HepG2 (cell line): ENCODE results near the gene CKB.

ENCODE experiments used
- GZF1 ChIP-seq: sonication (generic); formaldehyde crosslinking; IDR thresholded peaks from 2 replicates; pipeline ENCODE4 v1.5.1; 2020; ENCODE audit warnings: mild to moderate bottlenecking, missing genetic modification reagents
- PBX3 ChIP-seq: sonication (generic); formaldehyde crosslinking; IDR thresholded peaks from 2 replicates; pipeline ENCODE4 v1.8.1; 2023; ENCODE audit warnings: missing genetic modification reagents, inconsistent platforms, borderline replicate concordance
- POLR2A ChIP-seq, 2 experiments: IDR thresholded peaks; 2 replicates each; pipeline ENCODE4 v1.6.1; 2011; ENCODE audit warnings: low read depth in 2 of 2, low read length in 2 of 2, mild to moderate bottlenecking in 1 of 2, moderate library complexity in 1 of 2; ENCODE audit not compliant: insufficient read depth in 1 of 2
- SMC3 ChIP-seq: IDR thresholded peaks from 2 replicates; pipeline ENCODE4 v1.6.1; 2011; ENCODE audit warnings: low read length, improper control_type of control experiment
- TEAD2 ChIP-seq: sonication (generic); formaldehyde crosslinking; IDR thresholded peaks from 2 replicates; pipeline ENCODE4 v1.9.0; 2021; ENCODE audit warnings: missing genetic modification reagents
- ZBTB25 ChIP-seq: IDR thresholded peaks from 2 replicates; pipeline ENCODE4 v1.6.1; 2018; ENCODE audit warnings: missing genetic modification reagents
- ZBTB40 ChIP-seq, 2 experiments: fragments of 450-650 bp in 1 of 2; sonication (generic) in 1 of 2; formaldehyde crosslinking in 1 of 2; IDR thresholded peaks; 2 replicates each; pipeline versions ENCODE4 v1.6.1 to v1.8.0; 2016 to 2022; ENCODE audit warnings: antibody characterized with exemption in 1 of 2, mild to moderate bottlenecking in 1 of 2, missing genetic modification reagents in 1 of 2
- ZNF567 ChIP-seq: sonication (generic); formaldehyde crosslinking; IDR thresholded peaks from 2 replicates; pipeline ENCODE4 v1.8.1; 2023; ENCODE audit warnings: mild to moderate bottlenecking, missing genetic modification reagents, borderline replicate concordance

- TF ChIP-seq ZNF567 (no peak), ZBTB25 (no peak), POLR2A (IDR thresholded peaks at IDR 0.05; ENCODE audit: insufficient read depth in 1 of 2, low read depth in 2 of 2, low read length in 2 of 2) (no peak), PBX3 (CRISPR knock-in tag) (no peak), SMC3 (no peak), ZBTB40 (IDR thresholded peaks at IDR 0.05) (no peak), ZBTB40 (CRISPR knock-in tag; IDR thresholded peaks at IDR 0.05) (no peak), TEAD2 (no peak), GZF1 (CRISPR knock-in tag) (no peak)
Measured at GRCh38 chr14:103483600-103483999, 39.0 kb downstream of the CKB start.
